NCI-H524 (cell line): ENCODE results near the gene RARA.
A peak's percentile ranks its signal among the peaks of the same experiment; 100 is the strongest.

Source experiments
- DNase-seq, 2 experiments: peaks; one replicate each; lab custom pipeline; 2025; lab: John Stamatoyannopoulos, UW

Gene RARA

DNA sequence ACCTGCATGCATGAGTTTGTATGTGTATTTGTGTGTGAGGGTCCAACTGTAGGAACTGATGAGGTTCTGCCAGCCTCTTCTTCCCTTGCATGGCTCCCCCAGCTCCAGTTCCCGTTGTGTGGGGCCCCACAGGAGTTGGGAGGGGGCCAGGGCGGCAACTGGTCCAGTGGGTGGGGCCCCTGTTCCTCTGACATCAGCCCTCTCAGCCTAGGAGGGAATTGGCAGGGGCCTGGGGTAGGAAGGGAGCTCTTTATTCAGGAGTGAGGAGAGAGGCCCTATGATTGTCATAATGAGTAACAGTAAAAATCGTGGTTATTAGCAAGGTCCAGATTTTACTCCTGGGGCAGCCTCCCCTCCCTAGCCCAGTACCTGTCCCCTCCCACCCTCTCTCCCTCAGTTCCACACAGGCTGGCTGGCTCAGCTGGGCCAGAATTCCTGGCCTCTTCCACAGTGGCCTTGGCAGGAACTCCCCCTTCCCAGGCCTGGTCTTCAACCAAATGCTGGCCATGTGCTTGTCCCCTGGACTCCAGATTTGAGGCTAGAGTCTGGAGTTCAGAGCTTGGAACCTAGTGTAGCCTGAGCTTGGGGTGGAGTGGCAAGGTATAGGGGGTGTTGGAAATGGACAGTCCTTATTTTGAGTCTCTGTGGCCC, 18.9 kb downstream of the RARA start:
- no peak for DNase-seq

DNA sequence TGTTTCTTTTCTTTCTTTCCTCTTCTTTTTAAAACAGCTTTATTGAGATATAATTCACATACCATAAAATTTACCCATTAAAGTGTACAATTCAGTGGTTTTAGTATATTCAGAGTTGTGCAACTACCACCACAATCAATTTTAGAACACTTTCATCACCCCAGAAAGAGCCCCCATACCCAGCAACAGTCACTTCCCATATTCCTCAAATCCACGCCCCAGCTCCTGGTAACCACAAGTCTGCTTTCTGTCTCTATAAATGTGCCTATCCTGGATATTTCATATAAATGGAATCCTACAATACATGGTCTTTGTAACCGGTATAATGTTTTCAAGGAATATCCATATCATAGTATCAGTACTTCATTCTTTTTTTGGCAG, 19.4 kb downstream of the RARA start:
- no peak for DNase-seq

DNA sequence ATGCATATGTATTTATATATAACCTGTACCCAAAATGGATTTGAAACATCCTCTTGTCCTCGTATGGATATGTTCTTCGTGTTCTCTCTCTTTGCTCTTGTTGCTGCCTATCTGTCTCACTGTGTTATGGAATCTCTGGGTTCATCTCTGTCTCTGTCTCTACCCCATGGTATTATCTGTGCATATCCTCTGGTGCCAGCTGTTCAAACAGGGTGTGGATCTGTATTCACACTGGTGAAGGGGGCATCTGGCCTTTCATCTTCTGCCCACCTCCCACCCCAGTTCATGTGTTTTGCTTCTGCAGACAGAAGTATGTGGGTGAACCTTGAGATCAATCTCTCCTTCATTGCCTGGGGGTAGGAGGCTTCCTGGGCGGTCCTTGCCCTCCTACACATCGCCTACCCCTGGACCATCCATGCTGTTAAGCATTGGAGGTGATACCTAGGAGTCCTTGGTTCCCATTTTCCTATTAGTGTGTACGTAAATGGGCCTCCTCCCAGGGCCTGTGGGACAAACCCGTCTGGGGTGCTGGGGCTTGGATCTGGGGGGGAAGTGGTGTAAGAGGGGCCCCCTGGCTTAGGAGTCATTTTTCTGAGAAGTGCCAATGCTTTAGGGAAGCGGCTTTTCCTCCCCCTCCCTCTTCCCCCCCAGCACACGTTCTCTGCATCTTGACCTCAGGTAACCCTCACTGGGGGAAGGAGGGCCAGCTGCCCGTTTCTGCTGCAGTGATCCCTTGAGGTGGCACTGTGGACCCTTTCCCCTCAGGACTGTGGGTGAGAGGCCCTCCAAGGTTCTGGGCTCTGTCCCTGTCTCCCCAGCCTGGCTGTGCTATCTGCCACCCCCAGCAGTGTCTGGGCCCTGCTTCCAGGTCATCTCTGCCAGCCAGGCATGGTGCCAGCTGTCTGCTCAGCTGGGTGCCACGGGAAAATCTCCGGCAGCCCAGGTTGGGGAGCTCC, 21.1 kb downstream of the RARA start:
- peak; percentile 61 to 84 for DNase-seq

DNA sequence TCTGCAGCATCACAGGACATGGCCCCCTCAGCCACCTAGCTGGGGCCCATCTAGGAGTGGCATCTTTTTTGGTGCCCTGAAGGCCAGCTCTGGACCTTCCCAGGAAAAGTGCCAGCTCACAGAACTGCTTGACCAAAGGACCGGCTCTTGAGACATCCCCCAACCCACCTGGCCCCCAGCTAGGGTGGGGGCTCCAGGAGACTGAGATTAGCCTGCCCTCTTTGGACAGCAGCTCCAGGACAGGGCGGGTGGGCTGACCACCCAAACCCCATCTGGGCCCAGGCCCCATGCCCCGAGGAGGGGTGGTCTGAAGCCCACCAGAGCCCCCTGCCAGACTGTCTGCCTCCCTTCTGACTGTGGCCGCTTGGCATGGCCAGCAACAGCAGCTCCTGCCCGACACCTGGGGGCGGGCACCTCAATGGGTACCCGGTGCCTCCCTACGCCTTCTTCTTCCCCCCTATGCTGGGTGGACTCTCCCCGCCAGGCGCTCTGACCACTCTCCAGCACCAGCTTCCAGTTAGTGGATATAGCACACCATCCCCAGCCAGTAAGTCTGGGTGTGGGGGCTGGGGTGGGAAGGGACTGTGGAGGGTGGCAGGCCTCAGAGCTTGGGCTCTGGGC, 22.0 kb downstream of the RARA start:
- no peak for DNase-seq

DNA sequence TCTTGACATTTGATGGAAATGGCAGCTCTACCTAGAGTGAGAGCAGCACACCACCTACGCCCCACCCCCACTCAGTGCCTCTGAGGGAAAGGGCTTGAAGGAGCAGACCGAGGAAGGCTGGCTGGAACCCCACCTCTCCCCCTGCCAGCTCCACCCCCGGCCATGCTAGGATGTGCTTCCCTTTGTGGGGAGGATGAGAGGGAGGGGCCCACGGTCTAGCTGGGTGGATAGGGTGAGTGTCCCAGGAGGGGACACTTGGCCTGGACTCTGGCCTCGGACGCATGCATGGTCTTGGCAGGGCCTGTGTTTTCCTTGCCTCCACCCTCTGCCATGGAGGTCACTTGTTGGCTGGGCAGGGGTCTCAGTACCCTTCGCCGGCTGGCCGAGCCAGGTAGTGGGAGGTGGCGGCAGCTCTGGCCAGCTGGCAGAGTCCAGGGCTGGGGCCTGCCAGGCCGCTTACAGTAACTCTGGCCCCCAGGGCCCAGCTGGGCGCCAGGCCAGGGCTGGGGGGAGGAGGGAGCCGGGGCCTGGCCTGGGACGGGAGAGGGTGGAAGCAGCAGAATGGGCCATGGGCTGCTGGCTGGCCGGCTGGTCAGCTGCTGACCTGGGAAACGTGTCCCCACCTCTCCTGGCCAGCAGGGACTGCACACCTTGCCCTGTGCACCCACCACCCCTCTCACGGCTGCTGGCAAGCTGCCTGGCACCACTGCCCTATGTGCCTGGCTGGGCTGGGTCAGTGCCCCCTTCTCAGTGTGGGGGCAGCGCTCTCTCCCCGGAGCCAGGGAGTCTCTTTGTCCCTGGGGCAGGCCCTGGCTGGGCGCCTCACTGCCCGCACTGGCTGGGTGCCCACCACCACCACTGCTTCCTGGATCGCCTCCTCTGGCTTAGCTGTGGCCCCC, 23.0 kb downstream of the RARA start:
- no peak for DNase-seq

DNA sequence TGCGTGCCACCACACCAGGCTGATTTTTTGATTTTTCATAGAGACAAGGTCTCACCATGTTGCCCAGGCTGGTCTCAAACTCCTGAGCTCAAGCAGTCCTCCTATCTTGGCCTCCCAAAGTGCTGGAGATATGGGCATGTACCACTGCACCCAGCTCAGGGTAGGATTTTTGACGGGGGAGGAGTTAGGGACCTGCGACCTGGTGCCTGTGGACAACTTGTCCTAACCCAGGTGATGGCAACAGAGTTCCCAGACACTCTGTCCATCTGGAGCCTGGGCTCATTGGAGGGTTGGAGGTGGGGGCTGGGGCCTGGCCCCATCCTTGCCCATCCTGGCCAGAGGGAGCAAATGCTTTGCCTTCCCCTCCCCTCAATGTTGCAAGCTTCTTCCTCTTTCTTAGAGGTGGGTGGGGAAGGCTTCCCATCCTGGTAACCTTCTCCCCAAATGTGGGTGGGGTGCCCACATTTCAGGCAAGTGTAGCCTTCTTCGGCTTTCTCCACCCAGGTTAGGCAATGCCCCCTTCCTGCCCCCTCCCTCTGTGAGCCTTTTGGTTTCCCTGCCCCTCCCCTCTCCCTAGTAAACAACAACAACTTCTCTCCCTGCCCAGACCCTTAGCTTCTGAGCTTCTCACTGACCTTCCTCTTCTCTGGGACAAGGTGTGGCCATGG, 24.9 kb downstream of the RARA start:
- no peak for DNase-seq

DNA sequence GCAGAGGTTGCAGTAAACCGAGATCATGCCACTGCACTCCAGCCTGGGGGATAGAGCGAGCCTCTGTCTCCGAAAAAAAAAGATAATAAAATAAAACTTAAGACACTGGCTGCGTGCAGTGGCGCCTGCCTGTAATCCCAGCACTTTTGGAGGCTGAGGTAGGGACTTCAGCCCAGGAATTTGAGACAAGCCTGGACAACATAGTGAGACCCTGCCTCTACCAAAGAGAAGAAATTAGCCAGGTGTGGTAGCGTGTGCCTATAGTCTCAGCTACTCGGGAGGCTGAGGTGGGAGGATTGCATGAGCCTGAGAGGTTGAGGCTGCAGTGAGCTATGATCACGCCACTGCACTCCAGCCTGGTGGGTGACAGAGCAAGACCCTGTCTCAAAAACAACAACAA, 26.6 kb downstream of the RARA start:
- no peak for DNase-seq

DNA sequence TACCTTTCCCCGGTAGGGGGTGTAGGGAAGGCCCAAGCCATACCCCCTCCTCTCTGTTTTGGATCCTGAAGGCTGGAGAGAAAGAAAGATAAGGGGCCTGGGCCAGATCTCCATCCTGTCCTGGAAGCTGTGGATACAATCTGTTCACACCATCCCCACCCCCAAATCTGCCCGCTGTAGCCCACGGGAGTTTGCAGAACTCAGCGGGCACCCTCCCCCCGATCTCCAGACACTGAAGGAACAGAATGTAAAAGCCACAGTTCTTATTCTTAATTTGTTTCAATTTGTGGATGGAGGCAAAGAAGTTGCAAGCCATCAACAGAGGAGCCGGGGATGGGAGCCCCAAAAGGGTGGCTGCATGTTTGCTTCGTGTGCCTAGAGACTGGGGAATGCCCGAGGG, 28.4 kb downstream of the RARA start:
- DNase-seq, result no peak

DNA sequence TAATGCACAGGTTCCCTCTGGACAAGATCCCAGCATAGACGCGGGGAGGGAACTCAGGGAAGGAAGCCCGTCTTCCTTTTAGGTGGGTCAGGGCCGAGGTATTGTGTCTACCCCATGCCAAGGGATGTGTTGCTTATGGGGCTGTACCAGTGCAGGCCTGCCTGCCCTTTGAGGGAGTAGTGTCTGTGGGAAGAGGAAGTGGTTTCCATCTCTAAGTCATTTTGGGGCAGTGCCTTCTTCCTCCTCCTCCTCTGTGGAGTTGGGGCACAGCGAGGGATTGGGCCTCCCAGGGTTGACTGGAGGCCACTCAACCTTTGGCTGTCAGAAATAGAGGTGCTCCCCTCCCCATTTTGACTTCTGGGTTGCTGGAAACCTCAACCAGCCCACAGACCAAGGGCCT, 29.1 kb downstream of the RARA start:
- no peak for DNase-seq

DNA sequence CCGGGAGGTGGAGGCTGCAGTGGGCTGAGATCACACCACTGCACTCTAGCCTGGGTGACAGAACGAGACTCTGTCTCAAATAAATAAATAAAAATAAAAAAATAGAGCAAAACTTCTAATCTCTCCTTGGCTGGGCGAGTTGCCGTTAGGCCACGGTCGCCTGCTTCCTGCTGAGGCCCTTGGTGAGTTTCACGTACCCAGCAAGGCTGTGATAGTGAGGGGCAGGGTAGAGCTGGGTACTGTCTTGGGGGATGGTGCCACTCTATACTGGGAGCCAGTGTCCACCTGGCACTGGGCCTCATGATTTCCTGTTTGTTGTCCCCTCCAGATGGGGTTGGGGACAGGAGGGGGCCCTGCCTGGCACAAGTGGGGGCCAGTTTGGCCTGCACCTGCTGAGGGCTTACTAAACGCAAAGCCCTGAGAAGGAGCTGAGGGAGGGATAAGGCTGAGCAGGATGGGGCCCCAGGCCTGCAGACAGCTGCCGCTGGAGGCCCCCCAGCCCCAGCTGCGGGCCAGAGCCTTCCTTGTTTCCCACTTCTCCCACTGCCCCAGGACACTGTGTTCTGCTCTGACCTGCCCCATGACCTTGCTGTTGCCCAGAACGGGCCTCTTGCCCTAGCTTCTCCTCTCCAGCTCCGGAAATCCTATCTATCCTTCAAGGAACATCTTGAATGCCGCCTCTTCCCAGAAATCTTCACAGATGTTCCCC, 30.1 kb downstream of the RARA start:
- peak; percentile 16 to 69 for DNase-seq

DNA sequence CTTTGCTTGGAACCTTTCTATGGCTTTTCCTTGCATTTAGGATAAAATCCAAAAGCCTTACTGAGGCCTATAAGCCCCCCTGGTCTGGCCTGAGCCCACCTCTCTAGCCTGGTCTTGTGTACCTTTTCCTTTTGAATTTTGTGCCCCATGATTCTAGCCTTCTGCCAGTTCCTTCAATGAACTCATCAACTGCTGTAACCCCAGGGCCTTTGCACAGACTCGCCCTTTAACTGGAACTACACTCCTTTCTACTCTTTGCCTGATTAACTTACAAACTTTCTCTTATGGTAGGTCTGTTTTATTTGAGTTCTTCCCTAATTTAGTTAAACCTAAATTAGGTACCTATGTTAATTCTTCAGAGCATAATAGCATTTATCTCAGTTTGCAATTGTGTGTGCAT, 31.3 kb downstream of the RARA start:
- DNase-seq, result no peak

DNA sequence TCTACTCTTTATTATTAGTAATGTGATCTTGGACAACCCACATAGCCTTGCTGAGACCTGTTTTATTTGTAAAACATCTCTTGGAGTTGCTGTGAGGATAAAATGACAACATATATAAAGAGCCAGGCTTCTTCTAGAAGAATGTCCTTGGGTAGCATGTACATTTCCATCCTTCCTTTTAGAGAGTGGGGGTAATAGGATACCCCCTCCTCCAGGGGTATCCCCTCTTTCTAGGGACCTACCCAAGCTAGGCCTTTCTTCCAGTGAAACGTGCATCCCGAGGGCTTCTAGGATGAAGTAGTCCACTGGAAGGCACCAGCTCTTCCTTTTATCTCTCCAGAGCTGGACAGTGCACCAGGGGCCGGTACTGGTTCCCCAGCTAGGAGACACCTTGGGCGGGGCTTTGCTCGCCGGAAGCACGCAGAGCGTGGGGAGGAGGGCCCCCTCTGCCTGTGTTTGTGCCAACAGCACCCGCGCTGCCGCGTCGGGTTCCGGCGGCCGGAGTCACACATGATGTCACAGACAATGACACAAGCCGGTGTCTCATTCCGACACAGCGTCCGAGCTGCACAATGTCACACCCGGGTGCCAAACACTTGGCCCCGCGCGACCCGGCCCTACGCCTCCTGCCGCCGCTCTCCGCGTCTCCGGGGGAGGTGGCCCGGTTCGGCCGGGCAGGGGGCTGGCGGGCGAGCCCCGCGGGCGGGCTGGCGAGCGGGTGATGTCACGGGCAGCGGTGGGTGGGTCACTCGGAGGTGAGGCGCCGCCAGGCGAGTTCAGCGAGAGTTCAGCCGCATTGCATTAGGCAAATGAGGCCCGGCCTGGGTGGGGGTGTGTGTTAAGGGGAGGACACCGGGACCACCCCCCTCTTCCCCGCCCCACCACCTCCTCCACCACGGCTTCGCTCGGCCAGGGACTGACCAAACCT, 32.2 kb downstream of the RARA start:
- DNase-seq, result peak; percentile 31 to 38

DNA sequence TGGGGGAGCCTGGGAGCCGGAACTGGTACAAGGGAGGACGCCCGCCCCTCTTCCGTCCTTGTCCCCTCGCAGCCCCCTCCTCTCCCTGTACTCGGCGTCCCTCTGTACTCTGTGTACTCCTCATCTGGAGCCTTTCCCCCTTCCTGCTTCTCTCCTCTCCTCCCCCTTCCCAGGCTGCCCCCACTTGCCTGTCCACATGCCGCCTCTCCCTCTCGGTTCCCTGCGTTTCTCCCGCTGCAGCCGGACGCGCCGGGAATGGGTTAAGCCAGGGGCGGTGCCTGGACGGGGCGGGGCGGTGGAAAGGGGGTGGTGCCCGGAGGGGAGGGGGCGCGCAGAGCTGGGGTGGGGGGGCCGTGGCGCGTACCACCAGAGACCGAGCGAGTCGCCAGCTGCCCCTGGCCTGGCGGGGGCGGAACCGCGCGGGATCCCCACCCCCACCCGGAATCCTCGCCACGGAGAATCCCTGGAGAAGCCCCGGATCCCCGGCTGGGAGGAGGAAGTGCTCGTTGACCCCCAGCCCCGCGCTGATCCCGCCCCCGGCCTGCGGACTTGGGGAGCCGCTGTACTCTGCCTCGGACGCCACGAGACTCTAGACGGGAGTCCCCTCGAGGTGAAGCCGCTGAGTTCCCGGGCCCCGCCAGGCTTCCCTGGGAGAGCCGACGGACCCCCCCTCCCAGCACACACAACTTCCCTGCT, 33.0 kb downstream of the RARA start:
- DNase-seq, result peak; percentile 16 to 49

DNA sequence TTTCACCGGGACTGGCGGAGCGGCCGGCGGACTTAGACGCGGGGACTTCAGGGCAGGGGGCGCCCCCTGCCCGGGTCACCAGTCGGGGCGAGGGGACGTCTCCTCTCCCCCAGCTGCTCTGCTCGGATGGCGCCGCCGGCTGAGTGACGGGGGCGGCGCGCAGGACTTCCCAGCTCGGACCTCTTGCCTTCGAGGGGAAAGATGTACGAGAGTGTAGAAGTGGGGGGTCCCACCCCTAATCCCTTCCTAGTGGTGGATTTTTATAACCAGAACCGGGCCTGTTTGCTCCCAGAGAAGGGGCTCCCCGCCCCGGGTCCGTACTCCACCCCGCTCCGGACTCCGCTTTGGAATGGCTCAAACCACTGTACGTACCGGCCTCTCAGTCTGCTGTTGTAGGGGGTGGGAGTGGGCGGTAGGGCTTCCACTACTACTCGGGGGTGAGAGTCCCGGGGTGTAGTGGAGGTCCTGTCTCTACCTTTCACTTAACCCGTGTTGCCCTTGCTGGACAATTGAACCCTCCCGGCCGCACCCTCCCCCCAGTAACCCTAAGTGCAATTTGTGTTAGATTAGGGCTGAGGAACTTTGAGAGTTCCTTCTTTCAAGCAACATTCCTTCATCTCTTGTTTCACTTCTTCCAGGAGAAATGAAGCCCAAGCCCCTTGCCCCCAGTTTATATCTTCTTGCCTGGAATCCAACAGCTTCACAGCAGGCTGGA, 33.7 kb downstream of the RARA start:
- DNase-seq, result no peak

DNA sequence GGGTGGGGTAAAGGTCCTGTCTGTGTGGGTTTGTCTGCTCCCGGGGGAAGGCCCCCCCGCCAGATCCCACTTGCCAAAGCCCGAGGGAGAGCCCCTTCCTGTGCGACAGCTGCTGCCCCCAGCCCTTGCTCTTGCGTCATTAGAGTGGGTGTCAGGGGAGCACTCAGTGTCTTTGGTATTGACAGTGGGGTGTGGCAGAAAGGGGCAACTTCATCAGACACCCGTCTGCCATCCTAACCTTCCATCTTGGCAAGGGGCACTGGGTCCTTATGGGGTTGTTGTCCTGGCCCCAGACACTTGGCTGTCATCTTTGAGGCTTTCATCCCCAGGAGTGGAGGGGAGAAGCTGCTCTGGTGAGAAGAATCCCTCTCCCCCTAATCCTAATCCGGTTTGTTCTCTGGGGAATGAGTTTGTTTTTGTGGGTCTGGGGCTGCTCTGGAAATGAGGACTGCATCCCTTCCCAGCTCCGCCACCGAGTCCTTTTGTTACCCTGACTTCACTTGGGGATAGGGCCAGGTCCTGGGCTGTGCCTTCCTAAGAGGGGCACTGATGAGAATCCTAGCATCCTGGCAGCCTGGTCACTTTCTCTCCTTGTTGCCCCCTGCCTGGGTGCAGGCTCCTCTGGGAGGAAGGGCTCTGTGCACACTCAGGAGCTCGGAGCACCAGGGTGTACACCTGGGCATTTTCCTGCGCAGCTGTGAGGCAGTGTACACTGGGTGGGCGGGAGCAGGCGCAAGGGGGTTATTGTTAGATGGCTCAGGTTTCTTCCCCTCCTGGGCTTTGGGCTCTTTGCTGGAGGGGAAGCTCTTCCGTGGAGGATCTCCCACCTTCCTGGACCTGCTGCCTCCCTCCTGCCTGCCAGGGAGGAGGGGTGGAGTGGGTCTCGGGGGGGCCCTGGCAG, 34.5 kb downstream of the RARA start:
- DNase-seq, result peak; percentile 70 to 85

DNA sequence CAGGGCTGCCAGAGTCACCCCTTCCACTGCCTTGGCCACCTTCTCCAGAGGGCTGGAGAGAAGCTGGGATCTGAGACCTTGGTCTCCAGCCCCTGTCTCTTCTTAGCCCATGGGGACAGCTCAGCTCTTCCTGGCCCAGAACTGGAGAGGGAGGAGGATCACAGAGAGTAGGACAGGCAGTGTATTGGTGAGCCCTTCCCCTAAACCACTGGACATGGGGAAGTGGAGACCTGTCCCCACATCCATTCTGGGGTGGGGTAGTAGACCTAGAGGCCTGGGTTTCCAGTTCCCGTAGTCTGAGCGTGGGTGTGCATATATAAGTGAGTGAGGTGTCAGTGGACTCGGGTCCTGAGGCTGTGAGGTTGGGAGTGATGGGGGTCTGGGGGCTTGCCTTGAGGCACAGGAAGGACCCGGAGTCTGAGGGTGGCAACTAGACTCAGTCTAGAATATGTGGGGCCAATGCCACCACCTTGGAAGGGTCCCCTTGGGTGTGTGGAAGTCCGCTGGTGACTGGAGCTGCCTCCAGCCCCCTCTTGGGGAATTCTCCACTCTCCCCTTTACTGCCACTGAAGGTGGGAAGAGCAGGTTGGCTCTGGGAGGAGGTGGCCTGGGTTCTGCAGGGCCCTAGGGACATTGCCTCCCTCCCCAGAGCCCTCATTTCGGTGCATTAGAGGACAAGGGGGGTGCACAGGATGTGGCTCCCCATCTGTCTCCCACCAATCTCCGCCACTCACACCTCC, 35.6 kb downstream of the RARA start:
- no peak for DNase-seq
